GM19240 (cell line): ENCODE measurements around the gene AOX1.
"Not testable (repeated sequence)": the region's sequence is repeated elsewhere in the genome, so short reads cannot be mapped to it uniquely, and the experiment has no call there.

Source experiments
- DNase-seq: peaks from one replicate; pipeline ENCODE4 v3.0.0; 2011; ENCODE audit warnings: low spot score; ENCODE audit not compliant: insufficient read length

AOX1 gene

DNA sequence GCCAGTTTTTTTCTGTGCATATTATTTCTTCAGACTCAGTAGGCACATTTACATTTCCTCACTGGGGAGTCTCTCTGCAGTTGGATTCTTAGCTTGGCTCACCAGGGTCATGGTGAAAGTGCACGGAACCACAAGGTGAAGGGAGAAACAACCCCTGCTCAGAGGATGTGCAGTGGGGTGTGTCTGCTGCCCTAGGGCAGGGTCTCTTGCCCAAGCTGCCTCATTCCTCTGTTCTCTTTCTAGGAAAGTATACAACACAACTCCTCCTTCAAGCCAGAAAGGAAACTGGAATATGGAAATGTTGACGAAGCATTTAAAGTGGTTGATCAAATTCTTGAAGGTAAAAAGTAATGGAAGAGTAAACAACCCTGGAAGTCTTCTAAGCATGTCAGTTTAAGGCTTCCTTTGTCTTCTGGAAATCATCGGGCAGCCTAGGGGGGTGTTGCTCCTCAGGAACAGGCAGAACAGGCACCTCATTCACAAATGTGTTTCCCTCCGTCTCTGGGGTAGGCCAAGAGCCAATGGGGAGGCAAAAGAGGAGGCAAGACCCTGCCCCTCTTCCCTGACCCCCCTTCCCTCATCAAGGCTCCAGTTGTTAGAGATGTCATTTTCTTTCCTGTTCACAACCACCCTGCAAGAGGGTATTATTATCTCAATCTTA lies 41.4 kb downstream of the AOX1 start:
- no peak for DNase-seq

DNA sequence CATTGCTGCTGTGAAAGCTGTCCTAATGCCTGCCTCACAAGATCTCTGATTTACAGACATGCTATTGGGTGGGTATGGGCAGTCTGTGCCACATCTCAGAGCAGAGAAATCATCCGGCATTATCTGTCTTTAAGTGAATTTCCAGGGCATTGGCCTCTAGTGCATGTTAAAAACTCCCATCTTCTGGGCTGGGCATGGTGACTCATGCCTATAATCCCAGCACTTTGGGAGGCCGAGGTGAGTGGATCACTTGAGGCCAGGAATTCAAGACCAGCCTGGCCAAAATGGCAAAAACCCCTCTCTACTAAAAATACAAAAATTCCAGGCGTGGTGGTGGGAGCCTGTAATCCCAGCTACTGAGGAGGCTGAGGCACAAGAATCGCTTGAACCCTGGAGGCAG lies 42.6 kb downstream of the AOX1 start:
- DNase-seq, result not testable (repeated sequence)

DNA sequence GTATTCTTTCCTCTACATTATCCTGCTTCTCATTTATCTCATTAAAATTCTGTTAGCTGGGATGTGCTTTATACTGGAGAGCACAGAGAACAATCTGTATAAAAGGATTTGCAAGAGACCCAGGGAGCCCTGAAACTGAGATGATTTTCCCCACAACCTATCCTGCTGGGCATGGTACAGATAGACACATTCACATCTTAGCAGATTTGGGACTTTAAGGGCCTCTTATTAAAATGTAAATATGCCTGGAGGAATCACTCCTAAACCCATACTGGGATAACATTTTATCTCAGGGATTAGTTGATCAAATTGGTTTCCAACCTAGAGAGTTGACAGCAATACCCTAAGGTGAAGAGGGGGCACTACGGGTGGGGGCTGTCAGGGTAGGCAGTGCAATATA lies 45.5 kb downstream of the AOX1 start:
- no peak for DNase-seq

DNA sequence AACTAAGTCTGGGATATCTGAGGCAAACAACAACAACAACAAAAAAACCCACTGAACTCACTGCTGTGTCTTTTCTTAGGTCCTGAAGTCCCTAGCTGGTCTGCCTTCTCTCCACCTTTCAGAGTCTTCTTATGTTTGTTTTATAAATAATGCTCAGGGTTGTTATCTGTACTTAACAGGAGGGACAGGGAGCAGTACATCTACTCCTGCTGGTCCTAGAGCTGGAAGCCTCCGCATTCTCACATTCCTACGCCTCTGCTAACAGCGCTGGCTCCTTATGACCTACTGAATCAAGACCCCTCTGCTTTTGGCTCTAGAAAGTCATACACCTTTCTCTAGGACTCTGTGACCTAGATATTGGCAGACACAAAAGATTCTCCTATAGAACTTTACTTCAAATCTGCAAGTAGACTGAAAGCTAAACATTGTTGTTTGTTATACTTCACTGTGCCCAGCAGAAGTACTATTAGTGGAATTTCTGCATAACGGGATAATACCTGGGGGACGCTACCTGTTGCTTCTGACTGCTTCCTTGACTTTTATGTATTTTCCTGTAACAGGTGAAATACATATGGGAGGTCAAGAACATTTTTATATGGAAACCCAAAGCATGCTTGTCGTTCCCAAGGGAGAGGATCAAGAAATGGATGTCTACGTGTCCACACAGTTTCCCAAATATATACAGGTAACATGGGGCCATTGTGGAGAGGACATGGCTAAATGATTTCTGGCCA lies 48.6 kb downstream of the AOX1 start:
- no peak for DNase-seq

DNA sequence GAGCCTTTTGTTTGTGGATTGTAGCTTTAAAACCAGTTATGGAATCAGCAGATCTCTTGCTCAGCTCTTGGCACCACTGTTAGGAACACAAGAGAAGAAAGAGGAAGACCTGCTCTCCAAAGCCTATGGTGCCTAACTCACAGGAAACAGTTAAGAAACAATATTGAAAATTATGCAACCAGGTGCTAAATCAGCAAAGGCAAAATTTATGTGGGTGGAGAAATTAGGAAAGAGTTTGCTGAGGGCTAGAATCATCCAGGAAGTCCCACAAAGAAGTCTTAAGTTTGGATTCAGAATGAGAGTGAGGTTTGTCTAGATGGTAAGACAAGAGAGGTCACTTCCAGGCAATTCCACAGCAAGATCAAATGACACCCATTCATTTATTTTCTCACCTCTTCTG lies 49.4 kb downstream of the AOX1 start:
- no peak for DNase-seq

DNA sequence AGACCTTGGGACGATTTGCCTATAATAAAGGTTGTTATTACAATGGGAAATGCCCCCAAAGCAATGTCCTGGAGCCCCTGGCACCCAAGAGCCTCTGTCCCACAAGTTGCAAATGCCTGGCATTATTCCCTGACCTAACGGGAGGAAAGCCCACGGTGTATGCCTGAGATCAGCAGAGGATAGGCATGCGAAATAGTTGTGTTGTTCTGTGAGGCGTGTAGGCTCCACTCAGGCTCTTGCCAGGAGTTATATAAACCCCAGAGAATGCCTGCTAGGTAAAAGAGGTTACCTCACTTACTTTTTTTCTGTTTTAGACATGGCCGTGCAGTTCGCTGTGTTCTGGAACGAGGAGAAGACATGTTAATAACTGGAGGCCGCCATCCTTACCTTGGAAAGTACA lies 52.1 kb downstream of the AOX1 start:
- DNase-seq, result no peak

DNA sequence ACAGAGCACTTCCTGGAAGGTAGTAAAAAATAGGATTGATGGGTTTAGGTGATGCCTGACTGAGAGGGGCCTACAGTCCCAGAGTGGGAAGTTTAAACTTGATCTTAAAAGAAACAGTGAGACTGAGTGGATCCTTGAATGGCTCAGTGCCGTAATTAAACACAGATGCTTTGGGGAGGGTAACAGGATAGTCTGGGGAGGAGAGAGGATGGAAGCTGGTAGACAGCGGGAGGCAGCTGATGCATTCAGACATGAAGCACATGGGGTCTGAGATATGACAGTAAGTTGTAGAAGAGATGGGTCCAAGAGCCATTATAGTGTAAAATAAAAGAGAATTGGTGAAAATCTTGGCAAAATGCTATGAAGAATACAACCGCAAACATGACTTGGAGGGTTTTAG lies 54.4 kb downstream of the AOX1 start:
- DNase-seq, result no peak

DNA sequence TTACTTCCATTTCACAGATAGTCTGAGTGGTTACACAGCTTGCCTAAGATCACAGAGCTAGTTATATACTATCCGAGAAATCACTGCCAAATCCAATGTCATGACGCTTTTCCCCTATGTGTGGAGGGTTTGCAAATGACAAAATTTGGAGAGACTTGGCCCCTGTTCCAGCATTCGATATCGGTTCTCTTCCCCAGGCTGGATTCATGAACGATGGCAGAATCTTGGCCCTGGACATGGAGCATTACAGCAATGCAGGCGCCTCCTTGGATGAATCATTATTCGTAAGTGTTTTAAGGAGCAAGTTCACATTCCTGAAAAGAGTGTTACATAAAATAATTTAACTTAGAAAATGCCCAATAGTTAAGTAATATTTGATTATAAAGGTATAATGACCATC lies 55.1 kb downstream of the AOX1 start:
- no peak for DNase-seq

DNA sequence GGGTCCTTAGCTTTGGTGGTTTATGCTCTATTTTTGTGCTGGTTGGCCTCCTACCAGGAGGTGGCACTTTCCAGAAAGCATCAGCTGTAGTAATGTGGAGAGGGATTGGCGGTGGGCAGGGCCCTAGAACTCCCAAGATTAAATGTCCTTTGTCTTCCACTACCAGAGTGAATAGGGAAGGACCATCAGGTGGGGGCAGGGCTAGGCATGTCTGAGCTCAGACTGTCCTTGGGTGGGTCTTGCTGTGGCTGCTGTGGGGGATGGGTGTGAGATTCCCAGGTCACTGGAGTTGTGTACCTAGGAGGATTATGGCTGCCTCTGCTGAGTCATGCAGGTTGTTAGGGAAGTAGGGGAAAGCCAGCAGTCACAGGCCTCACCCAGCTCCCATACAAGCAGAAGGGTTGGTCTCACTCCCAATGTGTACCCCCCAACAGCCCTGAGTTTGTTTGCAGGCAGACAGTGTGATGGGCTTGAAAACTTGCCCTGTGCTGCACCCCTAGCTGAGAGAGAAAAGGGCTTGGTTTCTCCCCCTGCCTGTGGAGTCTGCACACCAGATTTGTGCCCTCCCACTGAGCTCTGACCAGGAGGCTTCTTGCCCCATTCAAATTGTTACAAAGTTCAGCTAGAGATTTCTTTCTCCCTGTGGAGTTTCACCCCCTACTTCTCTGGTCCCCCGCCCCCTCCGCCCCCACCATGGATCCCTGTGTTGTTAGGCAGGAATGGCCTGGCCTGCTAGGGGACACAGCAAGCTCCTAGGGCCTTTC lies 62.9 kb downstream of the AOX1 start:
- not testable (repeated sequence) for DNase-seq

DNA sequence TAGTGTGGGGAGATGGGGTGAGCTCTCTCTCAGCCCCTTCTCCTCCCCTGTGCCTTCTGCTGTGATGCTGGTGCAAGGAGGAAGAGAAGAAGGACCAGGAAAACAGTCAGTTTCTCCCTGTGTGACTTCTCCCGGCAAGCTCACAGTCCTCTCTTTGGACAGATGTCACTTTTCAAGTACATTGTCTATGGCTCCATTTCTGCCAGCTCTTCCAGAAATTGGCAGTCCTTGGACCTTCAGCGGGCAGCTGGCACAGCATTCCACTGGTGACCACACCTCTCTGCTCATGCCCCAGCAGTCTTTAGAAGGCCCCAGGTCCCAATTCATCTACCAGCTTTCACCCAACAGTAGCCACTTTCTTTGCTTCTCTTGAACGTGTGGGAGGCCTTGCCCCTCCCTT lies 63.9 kb downstream of the AOX1 start:
- DNase-seq, result no peak

DNA sequence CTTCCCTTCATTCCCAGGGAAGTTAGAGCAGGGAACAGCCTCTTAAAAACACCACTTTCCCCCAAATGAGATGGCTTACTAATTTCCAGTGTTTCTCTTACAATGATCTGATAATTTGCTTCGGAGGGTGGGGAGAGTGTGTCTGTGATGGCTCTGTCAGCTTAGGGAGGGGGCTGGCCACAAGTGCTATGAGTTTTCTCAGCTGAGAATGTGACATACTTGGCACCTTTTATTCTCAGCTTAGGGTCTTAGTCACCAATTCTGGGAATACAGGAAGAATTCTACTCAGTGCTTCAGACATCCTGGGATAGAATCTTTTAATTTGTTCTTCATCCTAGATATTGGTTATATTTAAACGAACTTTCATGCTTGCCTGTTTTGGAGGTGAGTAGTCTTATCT lies 64.4 kb downstream of the AOX1 start:
- no peak for DNase-seq

DNA sequence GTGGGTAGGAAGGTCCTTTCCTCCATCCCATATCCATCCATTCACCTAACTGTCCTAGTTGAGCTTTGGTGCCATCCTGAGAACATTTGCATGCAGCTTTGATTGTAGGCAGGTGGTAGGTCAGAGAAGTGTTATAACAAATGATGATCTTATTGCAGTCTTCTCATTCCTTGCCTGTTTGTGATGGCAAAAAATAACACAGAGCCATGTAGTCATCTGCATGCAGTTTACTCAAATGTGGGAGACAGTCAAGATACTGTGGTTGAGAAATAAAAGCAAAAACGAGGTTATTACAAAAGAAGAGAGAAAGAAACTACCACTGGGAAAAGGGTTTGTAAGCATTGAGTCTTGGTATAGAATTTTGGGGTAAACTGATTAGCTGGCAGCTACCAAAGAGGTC lies 66.3 kb downstream of the AOX1 start:
- DNase-seq, result no peak

DNA sequence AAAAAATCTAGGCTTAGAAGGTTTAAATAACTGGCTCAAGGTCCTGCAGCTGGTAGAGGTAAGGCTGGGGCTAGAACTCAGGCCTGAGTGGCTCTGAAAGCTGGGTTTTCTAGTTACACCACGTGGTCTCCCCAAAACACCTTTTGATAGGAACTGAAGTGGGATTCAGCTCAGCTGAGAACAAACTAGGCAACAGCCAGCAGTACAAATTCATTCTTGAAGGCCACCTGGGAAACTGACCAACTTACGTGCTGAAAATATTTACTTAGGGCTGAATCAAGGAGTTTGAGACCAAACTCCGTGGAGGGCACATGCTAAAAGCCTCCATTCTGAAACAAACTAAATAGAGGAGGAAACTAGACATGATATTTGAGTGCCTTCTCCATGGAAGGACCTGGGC lies 67.2 kb downstream of the AOX1 start:
- DNase-seq, result no peak

DNA sequence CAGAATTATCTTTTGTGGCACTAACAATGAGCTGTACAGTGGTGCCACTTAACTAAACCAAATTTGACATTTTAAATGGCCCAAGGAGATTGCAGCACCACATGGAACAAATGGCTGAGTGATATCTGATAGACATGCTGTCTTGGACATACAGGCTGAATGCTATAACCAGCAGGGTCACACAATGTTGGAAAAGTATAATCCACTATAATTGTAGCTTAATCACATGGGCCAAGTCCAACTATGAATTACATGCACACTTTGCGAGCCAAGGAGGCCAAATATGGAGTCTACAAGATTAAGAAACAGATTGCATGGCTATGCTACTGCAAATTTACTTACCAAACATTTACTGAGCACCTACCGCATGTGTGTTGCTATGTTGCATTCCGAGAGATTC lies 69.0 kb downstream of the AOX1 start:
- DNase-seq, result no peak

DNA sequence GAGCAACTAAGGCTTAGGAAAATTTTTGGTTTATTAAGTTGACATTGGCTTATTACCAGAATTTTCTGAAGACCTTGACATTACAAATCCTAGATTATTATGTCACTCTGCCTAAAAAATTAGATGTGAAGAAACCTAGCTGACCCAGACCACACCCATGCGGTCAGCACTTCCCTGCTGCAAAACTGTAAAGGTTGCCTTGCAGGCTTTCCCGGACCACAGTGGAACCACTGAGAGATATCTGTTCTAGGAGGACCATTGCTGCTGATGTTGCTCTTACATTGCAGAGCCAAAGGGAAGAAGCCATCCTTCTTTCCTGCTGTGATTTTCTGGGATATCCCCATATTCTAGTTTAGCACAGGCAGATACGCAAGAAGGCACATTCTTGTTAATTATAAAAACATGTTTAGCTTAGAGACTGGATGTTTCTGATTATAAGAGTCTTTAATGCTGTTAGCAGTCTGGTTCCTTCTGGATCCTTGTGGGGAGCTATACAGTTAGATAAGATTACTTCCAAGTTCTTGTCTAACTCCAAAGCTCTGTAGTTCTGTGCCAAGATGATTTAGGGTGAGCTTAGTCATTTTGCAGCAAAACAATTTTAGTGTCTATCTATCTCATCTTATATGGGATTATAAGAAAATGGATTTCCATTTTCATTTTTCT lies 70.2 kb downstream of the AOX1 start:
- DNase-seq, result no peak

DNA sequence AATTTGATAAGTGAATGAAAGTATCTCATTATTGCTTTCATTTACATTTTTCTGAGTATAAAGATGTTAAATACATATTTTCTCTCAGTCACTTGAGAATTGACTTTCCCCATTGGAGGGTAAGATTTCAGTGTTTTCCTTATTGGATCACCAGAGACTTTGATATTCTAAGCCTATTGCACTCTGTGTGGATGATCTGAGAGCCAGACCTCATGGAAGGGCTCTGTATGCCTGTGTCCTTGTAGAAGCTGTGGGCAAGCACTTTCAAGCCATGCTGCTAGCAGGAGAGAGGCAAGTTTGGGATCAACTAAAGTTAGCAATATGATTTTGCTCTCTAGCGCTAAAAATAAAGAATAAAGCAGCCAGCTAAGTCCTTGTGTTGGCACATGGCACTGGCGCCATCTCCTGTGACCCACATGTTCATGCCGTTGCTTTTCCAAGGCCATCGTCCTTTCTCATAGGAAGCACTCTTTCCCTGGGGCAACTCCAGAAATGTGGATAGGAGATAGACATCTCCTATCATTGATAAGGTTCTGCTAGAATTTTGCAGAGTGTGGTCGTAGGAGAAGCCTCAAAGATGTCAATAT lies 72.6 kb downstream of the AOX1 start:
- no peak for DNase-seq

DNA sequence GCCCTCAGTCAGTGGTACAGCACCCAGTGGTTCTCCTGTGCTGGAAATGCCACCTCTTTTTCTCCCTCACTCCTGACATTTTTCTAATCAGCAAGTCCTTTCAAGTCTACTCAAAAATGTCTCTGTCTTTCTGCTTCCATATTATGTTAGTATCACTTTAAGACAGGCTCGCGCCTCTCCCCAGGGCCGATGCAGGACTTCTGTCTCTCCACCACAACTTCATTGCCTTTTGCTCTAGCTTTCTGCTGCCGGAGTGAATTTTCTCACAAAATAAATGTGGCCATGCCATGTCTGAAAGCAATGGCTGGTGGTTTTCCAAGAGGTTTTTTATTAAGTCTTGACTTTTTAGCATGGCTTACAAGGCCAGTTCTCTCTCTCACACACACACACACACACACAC lies 73.6 kb downstream of the AOX1 start:
- DNase-seq, result no peak

DNA sequence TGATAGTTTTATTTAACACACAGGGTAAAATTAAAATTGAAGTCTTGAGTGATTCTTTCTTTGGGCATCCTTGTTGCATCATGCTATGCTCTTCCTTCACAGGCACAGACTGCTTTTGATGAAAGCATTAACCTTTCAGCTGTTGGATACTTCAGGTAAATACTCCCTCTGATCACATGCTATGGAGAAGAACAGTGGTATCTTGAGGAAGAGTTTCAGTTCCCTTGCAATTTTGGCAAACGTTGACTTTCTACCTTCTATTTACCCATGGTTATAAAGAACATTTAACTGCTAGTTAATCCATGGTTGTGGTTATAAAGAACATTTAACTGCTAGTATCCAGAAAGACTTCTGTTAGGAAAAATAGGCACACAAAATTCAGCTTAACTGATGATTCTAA lies 75.7 kb downstream of the AOX1 start:
- no peak for DNase-seq

DNA sequence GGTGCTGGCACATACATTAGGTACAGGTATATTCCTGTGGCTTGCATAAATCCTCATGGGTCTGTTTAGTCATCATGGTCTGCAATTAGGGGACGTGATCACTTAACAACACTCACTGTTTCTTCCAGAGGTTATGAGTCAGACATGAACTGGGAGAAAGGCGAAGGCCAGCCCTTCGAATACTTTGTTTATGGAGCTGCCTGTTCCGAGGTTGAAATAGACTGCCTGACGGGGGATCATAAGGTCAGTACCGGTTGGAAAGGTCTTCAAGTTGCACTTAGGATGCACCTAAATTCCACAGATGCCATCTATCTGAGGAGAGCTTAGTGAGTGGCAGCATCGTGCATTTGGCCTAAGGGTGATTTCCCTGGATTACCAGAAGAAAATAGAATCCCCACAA lies 76.9 kb downstream of the AOX1 start:
- DNase-seq, result no peak

DNA sequence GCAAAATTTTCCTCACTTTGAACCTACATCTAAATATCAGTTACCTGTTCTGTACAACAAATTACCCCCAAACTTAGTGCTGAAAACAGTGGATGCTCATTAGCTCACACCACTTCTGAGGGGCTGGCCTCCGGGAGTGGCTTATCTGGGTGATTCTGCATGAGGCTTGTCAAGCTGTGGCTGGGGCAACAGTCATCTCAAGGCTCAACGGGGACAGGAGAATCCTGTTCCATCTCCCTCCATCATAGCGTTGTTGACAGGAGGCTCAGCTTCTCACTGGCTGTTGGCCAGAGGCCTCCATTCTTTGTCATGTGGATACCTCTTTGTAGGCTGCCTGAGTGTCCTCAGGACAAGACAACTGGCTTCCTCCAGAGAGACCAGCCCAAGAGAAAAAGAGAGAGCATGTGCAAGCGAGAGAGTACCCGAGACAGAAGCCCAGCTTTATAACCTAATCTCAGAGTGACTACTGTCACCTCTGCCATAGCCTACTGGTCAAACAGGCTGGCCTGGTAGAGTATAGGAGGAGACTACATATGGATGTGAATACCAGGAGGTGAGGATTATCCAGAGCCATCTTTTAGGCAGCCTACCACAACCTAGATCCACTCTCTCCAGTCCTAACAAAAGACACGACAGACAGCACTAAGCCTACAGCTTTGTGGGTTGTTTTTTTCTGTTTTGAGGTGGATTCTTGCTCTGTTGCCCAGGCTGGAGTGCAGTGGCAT lies 79.1 kb downstream of the AOX1 start:
- no peak for DNase-seq
